ENCODE data around the gene RAB25.

DNA sequence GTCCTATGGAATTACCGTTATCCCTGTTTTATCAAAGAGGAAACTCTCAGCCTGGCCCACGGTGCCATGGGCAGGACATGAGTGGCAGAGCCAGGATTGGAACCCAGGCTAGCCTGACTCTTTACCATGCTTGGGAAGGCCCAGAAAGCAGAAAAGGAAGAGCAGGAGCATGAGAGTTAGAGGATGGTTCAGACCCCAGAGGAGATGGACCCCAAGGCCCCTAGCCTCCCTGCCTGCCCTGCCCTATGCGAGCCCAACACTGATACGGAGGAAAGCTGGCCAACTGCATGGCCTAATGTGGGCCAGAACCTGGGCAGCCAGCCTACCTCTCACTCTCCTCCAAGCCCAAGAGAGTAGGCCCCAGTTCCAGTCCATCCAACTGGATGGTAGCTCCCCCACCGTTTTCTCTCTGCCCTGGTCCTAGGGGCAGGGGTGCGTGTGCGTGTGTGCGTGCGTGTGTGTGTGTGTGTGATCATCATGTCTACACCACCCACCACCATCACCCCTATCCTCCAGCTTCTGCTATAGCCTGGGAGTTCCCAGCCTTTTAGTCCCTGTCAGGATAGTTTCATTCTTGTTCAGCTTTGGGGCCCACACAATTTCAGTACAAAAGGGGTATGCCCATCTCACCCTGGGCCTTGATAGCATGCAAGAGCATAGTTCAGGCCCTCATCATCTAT lies 36.7 kb downstream of the RAB25 start:
- TF ChIP-seq, protein P1, sequence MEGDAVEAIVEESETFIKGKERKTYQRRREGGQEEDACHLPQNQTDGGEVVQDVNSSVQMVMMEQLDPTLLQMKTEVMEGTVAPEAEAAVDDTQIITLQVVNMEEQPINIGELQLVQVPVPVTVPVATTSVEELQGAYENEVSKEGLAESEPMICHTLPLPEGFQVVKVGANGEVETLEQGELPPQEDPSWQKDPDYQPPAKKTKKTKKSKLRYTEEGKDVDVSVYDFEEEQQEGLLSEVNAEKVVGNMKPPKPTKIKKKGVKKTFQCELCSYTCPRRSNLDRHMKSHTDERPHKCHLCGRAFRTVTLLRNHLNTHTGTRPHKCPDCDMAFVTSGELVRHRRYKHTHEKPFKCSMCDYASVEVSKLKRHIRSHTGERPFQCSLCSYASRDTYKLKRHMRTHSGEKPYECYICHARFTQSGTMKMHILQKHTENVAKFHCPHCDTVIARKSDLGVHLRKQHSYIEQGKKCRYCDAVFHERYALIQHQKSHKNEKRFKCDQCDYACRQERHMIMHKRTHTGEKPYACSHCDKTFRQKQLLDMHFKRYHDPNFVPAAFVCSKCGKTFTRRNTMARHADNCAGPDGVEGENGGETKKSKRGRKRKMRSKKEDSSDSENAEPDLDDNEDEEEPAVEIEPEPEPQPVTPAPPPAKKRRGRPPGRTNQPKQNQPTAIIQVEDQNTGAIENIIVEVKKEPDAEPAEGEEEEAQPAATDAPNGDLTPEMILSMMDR (IDR thresholded peaks at IDR 0.05) = no peak
- no peak for TF ChIP-seq POLR2A (IDR thresholded peaks at IDR 0.05)

Measured in uterus (tissue), 2 donors.